ENCODE data around the gene C2orf92.

The C2orf92 gene

GRCh38 chr2:97737421-97738178 is 68.1 kb downstream of the C2orf92 start:
- no peak overlapping the region for H3K9ac ChIP-seq (ENCODE audit: low read length)
- no peaks in the 10 kb centered on the region for H4K20me1 ChIP-seq (ENCODE audit: insufficient read depth, low read length)
- H3F3A ChIP-seq (ENCODE audit: insufficient read depth, low read length) = no peaks in the 10 kb centered on the region
- no peak overlapping the region for H3K4me2 ChIP-seq (ENCODE audit: low read depth, low read length)
- no peaks in the 10 kb centered on the region for H3K9me3 ChIP-seq (replicated peaks; ENCODE audit: insufficient read depth, low read length)
- no peak overlapping the region for H3K27ac ChIP-seq (ENCODE audit: low read length)
- H3K27me3 ChIP-seq (replicated peaks; ENCODE audit: insufficient read depth, low read length) = no peaks in the 10 kb centered on the region
- H3K9me2 ChIP-seq (replicated peaks; ENCODE audit: insufficient read depth, low read length) = no peaks in the 10 kb centered on the region
- TF ChIP-seq EZH2 (optimal IDR thresholded peaks at IDR 0.05; ENCODE audit: low read depth, low read length) (no peak), EZH2phosphoT487 (IDR thresholded peaks at IDR 0.05; ENCODE audit: low read length) (no peak), CTCF (IDR thresholded peaks at IDR 0.05; ENCODE audit: low read length) (no peak)
- no peaks in the 10 kb centered on the region for H3K4me1 ChIP-seq (ENCODE audit: low read length)
- no peak for DNase-seq
- no peak overlapping the region for H3K4me3 ChIP-seq (ENCODE audit: low read length)
- H2AFZ ChIP-seq (ENCODE audit: low read length) = no peak overlapping the region
- H3K79me2 ChIP-seq (ENCODE audit: low read length) = no peaks in the 10 kb centered on the region
- no peaks in the 10 kb centered on the region for H3K36me3 ChIP-seq (replicated peaks; ENCODE audit: insufficient read depth, low read length)

- Histone ChIP-seq H3K36me3 (replicated peaks; ENCODE audit: insufficient read depth, low read length) (no peaks in the 10 kb centered on the region), H2AFZ (ENCODE audit: low read length) (no peak overlapping the region), H3K4me2 (ENCODE audit: low read depth, low read length) (no peak overlapping the region), H3K9ac (ENCODE audit: low read length) (no peak overlapping the region), H3K27me3 (replicated peaks; ENCODE audit: insufficient read depth, low read length) (no peaks in the 10 kb centered on the region), H3K4me3 (ENCODE audit: low read length) (no peak overlapping the region), H3K4me1 (ENCODE audit: low read length) (no peaks in the 10 kb centered on the region), H3K9me3 (replicated peaks; ENCODE audit: insufficient read depth, low read length) (no peaks in the 10 kb centered on the region), H3F3A (ENCODE audit: insufficient read depth, low read length) (no peaks in the 10 kb centered on the region), H3K79me2 (ENCODE audit: low read length) (no peaks in the 10 kb centered on the region), H4K20me1 (ENCODE audit: insufficient read depth, low read length) (no peaks in the 10 kb centered on the region), H3K9me2 (replicated peaks; ENCODE audit: insufficient read depth, low read length) (no peaks in the 10 kb centered on the region), H3K27ac (ENCODE audit: low read length) (no peak overlapping the region)
- no peak for TF ChIP-seq EZH2 (optimal IDR thresholded peaks at IDR 0.05; ENCODE audit: low read depth, low read length)
- TF ChIP-seq CTCF (IDR thresholded peaks at IDR 0.05; ENCODE audit: low read length) = no peak
- no peak for TF ChIP-seq EZH2phosphoT487 (IDR thresholded peaks at IDR 0.05; ENCODE audit: low read length)
- no peak for DNase-seq
These were observed 68.9 kb downstream of the C2orf92 start for GRCh38 chr2:97738179-97739019.

- no peak overlapping the region for H3K4me3 ChIP-seq (ENCODE audit: low read length)
These were observed 69.7 kb downstream of the C2orf92 start for GRCh38 chr2:97739020-97739892.

More at GRCh38 chr2:97739020-97739892, 69.7 kb downstream of the C2orf92 start:
- no peak overlapping the region for H3K27ac ChIP-seq (ENCODE audit: low read length)
- no peaks in the 10 kb centered on the region for H3K9me2 ChIP-seq (replicated peaks; ENCODE audit: insufficient read depth, low read length)
- TF ChIP-seq EZH2phosphoT487 (IDR thresholded peaks at IDR 0.05; ENCODE audit: low read length) = no peak
- TF ChIP-seq EZH2 (optimal IDR thresholded peaks at IDR 0.05; ENCODE audit: low read depth, low read length) = no peak
- TF ChIP-seq CTCF (IDR thresholded peaks at IDR 0.05; ENCODE audit: low read length) = no peak
- no peak overlapping the region for H2AFZ ChIP-seq (ENCODE audit: low read length)
- no peaks in the 10 kb centered on the region for H4K20me1 ChIP-seq (ENCODE audit: insufficient read depth, low read length)
- no peaks in the 10 kb centered on the region for H3K27me3 ChIP-seq (replicated peaks; ENCODE audit: insufficient read depth, low read length)
- H3K9me3 ChIP-seq (replicated peaks; ENCODE audit: insufficient read depth, low read length) = no peaks in the 10 kb centered on the region
- no peak overlapping the region for H3K4me2 ChIP-seq (ENCODE audit: low read depth, low read length)
- no peaks in the 10 kb centered on the region for H3K79me2 ChIP-seq (ENCODE audit: low read length)
- no peaks in the 10 kb centered on the region for H3K36me3 ChIP-seq (replicated peaks; ENCODE audit: insufficient read depth, low read length)
- no peak for DNase-seq
- no peaks in the 10 kb centered on the region for H3K4me1 ChIP-seq (ENCODE audit: low read length)
- H3K9ac ChIP-seq (ENCODE audit: low read length) = no peak overlapping the region
- H3F3A ChIP-seq (ENCODE audit: insufficient read depth, low read length) = no peaks in the 10 kb centered on the region
